Parietal lobe (tissue), 2 donors: ENCODE data around the gene SIMC1. TPM values are rescaled to one million over a fixed set of nuclear protein-coding genes. Genes with fewer than 3 reads are reported as not detected.

ENCODE experiments used
- small RNA-seq: library from RNA; depleted of rRNA; stranded (forward); fragments of <200 nt; gene quantifications from one replicate; pipeline ENCODE3, GENCODE V24; 2014; ENCODE audit warnings: low replicate concordance
- total RNA-seq: library from RNA; depleted of rRNA; stranded (reverse); fragments of >200 nt; gene quantifications from one replicate; pipeline ENCODE4 v1.2.3, GENCODE V29; 2014

Gene SIMC1
- 31.9 TPM for total RNA-seq

GRCh38 chr5:176237971-176238644 is at the start of gene SIMC1:
Gene SIMC1, plus strand, starts transcription at chr5:176238424. Its CDS starts 85 bp downstream, at chr5:176238509.

GRCh38 chr5:176361437-176362232 is 123.4 kb downstream of the SIMC1 start, which contains the start of gene KIAA1191:
Gene KIAA1191, minus strand, starts transcription at chr5:176361764. Its CDS starts 2,256 bp downstream, at chr5:176359508.

DNA sequence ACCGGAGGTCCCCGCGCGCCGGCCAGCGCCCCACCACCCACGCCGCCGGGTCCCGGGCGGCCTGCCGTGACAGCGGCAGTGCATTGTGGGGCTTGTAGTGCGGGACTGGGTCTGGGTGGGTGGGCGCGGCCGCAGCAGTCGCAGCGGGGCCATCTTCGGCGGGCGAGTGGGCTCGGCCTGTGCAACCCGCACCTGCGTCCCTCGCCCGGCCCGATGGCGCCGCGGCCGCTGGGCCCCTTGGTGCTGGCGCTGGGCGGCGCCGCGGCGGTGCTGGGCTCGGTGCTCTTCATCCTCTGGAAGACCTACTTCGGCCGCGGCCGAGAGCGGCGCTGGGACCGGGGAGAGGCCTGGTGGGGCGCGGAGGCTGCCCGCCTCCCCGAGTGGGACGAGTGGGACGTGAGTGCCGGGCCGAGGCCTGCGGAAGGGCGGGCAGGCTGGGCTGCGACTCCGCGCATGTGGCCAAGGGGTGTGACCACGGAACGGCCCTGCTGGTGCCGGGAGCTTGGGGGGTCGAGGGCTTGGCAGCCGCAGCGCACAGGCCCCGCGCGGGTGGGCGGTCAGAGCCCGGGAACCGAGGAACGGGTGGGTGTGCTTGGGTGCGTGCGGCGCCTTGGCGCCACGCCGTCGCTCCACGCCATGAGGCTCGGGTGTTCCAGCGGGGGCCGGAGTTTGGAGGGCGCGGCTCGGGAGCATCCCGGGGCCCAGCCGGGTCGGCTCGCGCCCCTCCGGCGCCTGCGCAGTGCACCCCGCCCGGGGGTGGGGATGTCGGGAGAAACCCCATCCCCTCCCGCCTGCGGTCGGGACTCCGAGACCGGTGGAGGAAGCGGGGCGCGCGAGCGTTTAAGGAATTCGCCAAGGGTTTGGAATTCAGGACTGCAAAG is 127.4 kb downstream of the SIMC1 start, which contains the start of gene ARL10:
Gene ARL10 (plus strand): TSS at position 137 of the 881 bp plus-strand sequence. CDS start 77 bp downstream, at position 214.

DNA sequence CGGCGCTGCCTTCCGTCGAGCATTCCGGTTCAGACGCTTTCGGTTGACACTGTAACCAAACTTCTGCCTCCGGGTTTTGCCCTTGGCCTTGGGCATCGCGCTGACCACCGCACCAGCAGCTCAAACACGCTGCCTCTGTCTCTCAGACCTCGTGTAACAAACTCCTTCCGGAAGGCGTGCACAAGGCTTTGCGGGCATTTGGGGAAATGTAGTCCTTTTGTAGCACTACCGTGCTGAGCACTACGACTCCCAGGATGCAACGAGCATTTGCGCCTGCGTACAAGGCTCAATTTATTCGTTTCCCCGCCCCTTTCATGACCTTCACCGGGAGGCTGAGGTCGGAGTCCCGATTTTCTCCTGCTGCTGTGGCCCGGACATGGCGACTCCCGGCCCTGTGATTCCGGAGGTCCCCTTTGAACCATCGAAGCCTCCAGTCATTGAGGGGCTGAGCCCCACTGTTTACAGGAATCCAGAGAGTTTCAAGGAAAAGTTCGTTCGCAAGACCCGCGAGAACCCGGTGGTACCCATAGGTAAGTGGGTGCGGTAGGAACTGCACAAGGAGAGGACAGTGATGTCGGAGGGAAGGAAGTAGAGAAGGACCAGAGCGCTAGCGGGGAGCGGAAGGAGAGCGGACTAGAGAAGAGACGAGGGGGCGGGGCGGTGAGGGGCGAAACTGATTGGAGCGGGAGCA is 150.4 kb downstream of the SIMC1 start, which contains the start of the genes HIGD2A and NOP16:
Gene HIGD2A (plus strand): TSS at position 308 of the 691 bp plus-strand sequence. CDS start 69 bp downstream, at position 377.
Gene NOP16 (minus strand): TSS at position 155 of the 691 bp plus-strand sequence. CDS start 59 bp downstream, at position 96.

Small RNA genes lying within 50 kb of the gene (small RNA-seq; reads per million reads assigned to genes)
- gene MIR1271 = 15.5 reads per million, percentile 91 among the genes with 10 or more reads in this experiment

Other genes with a start within 250 kb of the SIMC1 start
- 114 TPM for gene KIAA1191, start 123.3 kb downstream of the SIMC1 start, total RNA-seq
- 108 TPM for gene ARL10, start 127.1 kb downstream of the SIMC1 start, total RNA-seq
- 9.1 TPM for gene NOP16, start 150.2 kb downstream of the SIMC1 start, total RNA-seq
- 28.5 TPM for gene HIGD2A, start 150.3 kb downstream of the SIMC1 start, total RNA-seq
- gene CLTB, start 178.1 kb downstream of the SIMC1 start, total RNA-seq = 47.6 TPM
- 37.9 TPM for gene FAF2, start 210.0 kb downstream of the SIMC1 start, total RNA-seq